ENCODE data around the gene DNM3.

DNM3 gene

DNA sequence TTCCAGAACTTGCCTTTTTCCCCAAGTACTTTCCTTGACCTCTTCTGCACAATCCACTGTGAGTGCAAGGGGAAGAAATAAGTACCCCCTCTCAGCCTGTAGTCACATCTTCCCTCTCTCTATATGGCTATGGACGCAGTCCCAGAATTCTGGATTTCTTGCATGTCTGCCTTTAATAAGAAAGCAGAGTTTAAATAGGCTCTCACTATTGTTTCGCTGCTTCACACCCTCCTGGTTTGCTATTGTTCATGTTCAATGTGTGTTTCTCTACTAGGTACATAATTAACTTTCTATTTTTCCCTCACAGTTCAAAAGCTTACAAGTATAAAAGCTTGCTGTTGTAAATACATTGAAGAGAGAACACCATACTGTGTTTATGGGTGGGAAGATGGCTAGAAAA lies 397.7 kb downstream of the DNM3 start:
- DNase-seq (ENCODE audit: low spot score) = no peak

DNA sequence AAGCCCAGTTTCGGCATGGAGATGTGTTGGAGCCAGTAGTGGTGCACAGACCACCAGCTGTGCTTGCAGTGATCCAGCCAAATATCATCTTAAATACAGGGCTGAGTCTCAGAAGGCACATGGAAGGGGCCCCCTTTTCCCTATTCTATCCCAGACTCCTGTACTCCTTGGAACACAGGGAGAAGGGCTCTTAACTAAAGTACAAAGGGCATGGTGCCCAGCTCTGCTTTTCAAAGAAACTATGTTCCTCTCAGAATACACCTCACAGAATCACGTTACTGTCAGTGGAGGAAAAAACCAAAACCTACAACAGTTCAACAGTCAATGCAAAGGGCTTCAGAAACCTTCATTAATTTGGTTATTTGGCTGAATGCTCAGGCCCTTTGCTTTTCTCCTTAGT lies 398.6 kb downstream of the DNM3 start:
- no peak for DNase-seq (ENCODE audit: low spot score)

DNA sequence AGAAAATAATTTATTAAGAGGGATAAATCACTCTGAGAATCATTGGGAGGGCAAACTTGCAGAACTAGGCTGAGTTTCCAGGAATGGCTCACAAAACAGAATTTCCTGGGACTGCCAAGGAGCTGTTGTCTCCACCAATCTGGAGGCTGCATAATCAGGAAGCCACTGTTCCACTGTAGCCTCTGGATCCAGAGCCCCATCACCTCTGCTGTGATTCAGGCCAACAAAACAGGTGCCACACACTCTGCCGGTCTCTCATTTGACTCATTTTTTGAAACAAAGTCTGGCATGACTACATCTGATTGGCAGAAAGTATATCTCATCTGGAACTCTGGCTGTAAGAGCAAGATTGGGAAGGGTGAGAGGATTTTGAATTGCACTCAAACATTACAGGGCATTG lies 400.2 kb downstream of the DNM3 start:
- no peak for DNase-seq (ENCODE audit: low spot score)

DNA sequence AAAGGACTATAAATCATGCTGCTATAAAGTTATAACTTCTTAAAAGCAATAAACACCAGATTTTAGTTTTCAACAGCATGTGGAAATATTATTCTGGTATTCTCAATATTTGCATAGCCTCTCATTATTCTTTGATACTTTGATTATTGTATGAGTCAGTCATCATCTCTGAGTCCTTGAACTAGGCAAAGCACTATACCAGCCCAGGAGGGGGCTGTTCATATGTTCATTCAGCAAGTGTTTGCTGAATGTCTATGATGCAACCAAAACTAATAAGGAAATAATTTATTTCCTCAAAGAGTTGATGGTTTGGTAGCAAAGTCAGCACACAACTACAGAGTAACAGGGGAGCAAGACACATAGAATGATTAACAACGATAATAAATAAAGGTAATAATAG lies 403.6 kb downstream of the DNM3 start:
- no peak for DNase-seq (ENCODE audit: low spot score)

DNA sequence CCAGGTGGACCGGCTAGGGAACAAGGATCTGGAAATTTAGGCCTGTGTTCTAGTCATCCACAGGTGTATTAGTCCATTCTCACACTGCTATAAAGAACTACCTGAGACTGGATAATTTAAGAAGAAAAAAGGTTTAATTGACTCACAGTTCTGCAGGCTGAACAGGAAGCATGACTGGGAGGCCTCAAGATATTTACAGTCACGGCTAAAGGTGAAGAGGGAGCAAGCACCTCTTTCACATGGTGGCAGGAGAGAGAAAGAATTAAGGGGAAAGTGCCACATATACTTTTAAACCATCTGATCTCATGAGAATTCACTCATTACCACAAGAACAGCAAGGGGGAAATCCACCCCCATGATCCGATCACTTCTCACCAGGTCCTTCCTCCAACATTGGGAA lies 404.5 kb downstream of the DNM3 start:
- no peak for DNase-seq (ENCODE audit: low spot score)

DNA sequence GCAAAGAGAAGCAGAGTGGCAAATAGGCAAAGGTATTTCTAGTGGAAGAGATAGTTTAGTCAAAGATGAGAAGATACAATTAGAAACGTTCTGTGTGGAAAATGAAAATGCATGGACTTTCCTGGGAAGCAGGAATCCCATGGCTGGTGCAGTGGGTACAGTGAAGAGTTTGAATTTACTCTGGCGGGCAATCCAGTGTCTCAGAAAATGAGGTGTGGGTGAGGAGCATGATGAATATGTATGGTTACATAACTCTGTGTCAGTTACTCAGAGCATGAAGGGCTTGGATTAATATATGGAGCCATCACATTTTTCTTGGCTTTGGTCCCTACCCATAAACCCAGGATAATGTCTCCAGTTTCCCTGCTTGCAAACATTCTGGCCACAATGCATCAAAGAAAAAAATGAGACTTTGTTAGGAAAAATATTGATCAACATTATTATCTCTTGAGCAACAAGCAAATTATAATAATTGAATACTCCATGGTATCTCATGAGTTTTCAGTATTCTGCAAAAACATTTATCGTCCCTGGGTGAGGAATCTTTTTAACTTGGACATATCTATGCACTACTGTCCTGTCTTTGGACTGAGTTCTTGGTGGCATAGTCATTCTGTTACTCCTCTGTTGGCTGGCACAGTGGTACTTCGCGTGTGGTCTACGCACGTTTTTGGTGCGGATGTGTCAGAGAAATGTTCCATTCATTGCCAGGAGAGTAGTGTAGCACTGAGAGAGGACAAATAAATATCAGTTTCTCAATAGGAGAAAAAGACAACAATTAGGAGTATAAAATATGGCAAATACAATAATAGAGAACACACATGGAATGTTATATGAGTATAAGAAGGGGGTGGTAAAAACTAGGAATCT lies 405.5 kb downstream of the DNM3 start:
- no peak for DNase-seq (ENCODE audit: low spot score)

DNA sequence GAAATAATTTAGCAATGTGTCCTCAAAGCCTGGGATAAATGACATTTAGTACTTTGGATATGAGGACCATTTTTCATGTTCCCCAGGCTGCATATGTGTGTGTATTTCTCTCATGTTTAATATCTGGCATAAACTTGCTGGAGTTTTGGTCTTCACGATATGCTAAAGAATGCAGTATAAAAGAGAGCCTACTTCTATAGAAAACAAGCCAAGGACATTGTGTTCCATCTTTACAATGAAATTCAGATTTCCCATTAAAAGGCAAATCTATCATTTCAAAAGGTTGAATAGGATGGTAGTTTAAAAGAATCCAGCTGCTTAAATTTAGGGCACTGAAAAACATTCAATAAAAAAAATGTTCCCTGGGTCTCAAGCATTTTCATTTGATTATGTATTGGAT lies 410.2 kb downstream of the DNM3 start:
- DNase-seq (ENCODE audit: low spot score) = no peak

DNA sequence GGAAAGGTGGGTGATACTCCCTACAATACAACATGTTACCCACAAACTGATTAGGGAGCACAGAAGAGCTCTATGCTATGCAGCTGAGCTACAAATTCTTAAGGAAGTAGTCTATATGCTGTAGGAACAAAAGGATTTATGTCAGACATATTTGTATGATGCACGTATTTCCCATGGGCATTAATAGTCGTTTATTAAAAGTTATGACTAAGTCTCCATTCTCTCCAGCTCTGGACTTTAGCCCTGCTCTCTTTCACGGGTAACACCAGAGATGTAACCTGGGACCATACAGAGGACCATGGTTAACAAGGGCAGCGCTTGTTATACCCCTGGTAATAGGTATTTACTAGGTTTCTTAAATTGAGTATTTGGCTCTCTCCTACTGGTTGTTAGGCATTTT lies 411.0 kb downstream of the DNM3 start:
- no peak for DNase-seq (ENCODE audit: low spot score)

DNA sequence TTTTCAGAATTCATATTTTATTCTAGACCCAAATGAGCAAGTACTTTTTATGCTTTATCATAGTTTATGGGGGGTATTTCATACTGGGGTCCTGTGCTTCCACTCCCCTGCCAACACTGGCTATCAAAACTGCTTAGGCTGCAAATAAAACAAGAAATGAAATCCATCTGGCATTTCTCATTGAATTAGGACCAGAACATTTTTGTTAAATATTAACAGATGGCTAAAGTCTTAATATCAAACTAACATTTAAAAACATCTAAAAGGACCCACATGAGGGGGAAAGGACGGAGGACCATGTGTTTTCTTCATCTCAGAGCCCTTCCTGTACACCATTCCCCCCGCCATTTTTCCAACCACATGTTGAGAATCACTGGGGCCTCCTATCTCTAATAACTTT lies 411.7 kb downstream of the DNM3 start:
- DNase-seq (ENCODE audit: low spot score) = no peak

DNA sequence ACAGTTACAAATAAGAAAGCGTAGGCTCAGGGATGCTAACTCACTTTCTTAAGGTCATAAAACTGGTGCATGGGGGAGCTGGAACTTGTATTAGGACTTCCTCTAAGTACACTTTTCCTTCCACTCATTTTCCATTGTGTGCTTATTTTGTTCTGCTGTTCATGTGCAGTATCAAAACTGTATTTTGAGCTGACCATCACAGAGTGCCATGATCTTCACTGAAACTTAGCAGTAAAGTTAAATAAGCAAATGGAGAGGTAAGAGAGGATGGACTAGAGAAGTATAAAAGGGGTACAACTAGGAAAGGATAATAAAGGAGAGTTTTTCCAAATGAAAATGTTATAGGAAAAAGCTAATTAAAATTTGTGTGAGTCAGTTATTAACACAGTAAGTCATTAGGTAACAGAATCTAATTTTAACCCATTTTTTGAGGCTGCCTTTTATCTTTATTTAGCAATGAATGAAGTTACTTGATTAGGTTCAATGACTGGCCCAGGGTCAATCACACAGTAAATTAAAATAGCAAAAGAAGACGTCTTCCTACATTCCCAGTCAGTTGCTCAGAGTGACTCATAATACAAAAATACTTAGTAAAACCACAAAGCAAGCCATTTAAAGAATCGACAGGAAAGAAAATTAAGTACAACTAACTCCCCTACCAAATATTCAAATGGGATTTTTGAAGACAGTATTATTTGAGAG lies 413.4 kb downstream of the DNM3 start:
- DNase-seq (ENCODE audit: low spot score) = no peak

DNA sequence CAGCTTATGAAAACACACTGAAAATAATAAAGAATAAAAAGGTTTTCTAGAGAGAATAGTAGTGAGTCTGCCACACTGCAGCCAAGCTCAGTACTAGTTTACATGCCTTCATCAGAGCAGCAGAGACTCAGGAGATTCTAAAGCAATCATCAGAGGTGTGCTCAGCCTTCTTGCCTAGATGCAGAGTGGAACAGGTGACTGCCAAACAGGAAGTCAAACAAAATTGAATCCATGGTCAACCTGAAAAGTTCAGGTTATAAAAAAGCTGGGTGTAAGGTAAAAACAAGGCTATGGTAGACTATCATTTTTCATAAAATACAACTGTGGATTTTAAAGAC lies 413.9 kb downstream of the DNM3 start:
- no peak for DNase-seq (ENCODE audit: low spot score)

DNA sequence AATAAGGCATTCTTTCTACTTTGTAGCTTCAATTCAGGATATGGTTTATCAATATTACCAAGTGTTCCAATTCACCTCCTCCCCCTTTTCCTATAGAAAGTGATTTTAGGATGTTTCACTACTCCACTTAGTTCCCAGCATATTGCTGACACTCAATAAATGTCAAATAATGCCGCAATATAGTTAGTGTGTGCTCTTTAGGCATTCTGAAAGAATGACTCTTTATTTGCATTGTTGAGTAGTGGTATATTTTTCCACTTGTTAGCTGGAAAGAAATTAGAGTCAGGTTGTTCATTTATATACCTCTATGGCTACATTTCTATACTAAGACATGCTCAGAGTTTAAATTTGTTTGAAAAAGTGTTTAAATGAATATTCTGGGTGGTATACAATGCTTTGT lies 424.6 kb downstream of the DNM3 start:
- no peak for DNase-seq (ENCODE audit: low spot score)

DNA sequence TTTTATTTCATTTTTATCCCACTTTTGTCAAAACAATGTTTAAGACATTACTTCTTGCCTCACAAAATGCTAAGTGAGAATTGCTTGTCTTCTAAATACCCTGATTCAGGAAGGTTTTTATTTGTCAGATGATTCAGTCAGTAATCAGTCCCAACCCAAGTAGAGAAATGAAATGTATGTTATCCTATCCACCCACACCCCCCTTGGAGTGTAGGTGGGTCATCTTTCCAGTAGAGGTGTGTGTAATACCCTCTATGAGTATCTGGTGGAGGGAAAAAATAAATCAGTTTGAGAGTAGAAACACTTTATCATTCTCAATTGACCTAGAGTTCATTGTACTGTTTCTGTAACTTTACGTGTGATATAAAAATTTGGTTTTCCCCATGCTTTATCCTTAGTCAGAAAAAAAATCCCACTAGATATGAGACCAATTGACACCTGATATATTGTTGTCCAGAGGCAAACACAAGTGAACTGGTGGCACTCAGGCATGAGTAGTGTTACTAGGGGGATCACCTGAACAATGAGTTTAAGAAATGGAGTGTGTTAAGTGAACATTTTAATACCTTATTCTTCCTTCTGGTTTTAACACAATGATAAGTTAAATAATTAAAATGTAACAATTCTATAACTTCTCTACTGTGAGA lies 425.4 kb downstream of the DNM3 start:
- DNase-seq (ENCODE audit: low spot score) = no peak

DNA sequence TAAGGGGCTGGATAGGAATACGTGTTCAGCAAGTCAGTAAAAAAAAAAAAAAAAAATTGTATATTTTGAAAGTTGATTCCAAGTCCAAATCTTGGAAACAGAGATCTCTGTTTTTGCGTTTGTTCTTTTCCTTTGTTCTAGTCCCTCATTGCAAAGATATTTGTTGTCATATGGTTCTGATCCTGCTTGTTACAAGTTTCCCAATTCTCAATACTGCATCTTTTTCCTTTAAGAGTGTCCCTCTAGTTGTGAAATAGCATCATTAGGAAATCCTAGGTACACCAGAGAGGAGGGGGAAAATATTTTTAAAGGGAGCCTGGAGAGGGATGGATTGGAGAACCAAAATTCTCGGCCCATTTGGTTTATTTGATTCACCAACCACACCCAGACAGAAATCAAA lies 426.9 kb downstream of the DNM3 start:
- DNase-seq (ENCODE audit: low spot score) = no peak

DNA sequence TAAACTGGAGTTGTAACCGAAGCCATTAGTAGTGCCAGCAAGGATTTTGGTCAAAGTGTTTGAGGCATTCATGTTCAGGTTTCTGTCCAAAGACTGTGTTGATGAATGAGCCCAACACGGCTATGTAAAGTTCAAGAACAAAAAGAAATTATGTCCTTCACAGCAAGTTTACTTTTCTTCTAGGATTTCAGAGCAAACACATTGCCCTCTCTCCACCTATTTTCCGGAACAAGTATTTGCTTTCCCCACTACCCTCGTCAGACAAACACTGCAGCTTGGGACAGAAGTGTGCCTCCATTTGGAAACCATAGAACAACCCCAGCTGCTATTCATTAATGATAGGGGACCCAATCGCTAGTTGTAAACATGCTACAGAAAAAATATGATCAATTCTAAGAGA lies 427.8 kb downstream of the DNM3 start:
- DNase-seq (ENCODE audit: low spot score) = no peak

DNA sequence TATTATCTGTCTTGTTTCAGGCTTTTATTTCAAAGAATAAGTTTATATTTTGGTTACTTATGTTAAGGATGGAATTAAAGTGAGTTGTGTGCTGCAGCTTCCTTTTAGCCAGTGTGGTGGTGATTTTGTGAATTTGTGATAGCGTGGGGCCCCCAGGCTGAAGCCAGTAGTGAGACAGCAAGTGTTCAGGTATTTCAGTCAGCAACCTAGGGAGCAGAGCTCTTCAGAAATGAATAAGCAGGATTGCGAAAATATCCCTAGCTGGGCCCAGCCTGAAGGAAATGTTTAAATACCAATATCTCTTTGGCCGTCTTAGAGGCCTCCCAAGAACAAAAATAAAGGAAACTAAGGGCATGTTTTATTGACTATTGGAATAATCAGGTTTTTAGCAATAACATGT lies 428.3 kb downstream of the DNM3 start:
- DNase-seq (ENCODE audit: low spot score) = no peak

DNA sequence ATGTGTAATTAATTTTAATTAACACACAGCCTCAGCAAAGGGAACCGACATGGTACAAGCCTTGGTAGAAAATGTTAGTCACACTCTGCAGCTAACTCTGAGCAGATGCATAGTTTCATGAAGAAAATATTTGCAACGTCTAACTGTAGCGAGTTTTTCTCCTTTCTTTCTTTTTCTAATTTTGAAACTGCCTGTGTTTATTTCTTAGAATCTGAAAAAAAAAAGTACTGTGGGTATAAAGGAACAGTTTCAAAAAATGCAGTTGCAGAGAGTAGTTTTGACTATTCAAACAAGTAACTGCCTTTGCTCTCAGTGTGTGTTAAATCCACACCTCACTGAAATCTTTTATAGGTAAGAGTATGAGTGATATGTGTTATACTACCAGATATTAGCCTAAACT lies 429.3 kb downstream of the DNM3 start:
- DNase-seq (ENCODE audit: low spot score) = no peak

DNA sequence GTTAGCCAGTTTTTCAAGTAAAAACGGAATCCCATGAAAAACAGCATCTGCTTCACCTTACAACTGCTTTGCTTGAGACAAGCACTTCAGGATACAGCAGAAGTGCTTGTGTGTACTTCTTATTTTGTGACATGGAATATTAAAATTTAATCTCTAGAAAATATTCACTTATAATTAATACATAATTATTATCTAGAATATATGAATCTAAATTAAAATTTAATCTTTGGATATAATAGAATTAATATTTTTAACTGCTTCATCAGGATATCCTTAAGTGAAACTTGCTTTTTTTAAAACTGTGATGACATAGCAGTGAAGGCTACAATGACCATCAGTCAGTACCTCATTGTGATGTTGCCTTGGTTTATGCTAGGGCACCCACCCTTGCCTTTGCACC lies 430.8 kb downstream of the DNM3 start:
- no peak for DNase-seq (ENCODE audit: low spot score)

DNA sequence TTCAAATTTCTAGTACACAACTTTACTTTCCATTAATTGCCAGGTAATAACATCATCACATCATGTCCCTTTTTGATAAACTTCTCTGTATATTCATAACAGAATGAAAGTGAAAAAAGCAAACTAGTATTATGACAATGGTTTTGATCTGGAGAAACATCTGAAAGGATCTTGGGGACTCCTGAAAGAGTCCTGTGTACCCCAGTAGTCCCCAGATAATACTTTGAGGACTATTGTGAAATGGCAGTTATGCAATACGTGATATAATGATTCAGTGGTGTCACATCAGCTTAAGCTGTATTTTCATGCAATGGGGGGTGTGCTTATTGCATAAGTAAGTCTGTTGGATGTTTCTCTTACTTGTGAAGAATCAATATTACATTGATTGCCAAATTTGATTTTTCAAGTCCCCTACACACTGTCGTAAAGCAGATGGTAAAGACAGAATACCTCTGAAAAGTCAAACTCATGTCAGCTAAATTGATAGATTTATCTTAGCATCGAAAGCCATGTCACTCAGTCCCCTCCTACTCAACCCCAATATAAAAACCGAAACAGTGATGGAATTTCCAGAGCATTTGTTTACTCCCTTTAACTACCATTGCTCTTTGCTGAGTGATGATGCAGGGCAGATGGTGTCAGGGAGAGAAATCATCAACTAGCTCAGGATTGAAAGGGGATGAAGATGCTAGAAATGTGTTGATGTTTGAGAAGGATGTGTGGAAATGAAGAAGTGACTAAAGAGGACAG lies 432.5 kb downstream of the DNM3 start:
- no peak for DNase-seq (ENCODE audit: low spot score)

DNA sequence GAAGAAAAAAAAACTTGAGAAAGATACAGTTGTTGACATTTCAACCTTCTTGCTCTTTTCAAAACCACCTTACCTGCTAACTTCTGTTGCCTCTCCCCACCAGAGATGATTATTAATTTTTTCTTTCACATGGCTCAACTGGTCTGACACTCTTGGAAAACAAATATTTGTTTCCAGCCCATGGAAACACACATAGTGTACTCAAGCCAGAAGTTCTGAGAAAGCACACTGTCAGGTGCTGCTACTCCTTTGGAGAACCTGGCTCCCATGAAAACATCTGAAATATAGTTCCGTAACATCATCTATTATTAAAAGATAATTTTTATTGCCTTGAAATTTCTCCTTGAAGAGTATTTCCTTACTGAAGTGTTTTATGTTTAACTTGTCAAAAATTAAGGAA lies 434.2 kb downstream of the DNM3 start:
- DNase-seq (ENCODE audit: low spot score) = no peak

DNA sequence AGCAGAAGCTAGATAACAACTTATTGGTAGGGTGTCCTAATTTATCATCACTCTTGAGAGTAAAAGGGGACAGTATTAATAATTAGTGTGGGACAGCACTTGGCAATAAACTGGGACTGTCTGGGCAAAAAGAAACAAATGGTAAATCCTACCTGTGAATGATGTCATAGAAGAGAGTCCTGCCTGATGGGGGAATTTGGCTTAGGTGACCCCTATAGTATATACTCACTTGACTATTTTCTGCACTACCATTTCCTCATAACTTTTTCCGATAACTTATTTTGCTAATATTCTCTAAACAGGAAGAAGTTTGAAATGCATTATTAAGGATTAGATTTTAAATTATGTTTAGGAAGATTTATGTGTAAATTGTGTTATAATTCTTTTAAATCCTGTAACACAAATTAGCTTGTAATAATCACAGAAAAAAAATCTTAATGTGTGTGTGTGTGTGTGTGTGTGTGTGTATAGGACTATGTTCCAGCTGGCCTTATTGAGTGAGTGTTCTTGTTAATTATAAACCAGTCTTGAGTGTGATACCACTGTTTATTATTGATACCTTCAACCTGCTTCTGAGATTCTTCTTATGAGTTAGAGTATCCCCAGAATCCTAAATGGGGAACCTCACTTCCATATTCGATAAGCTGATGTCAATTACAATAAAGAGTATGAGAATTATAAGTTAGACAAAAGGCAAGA lies 435.0 kb downstream of the DNM3 start:
- DNase-seq (ENCODE audit: low spot score) = no peak

DNA sequence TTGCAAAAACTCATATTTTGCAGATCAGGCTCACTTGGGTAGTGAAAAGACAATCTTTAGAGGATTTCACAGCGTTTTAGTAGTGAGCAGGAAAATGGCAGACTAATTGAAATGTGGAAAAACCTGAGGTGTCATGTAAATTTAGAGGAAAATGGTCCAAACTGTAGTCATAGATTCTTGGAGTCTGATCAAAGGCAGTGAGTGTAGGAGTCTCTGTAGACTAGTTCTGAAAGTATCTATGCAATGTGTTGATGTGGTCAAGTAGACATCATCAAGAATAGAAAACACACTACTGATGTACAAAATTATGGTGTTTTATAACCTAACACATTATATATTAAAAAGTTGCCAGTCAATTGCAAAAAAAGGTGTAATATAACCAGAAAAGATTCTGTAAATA lies 436.0 kb downstream of the DNM3 start:
- DNase-seq (ENCODE audit: low spot score) = no peak
